ENCODE measurements around the gene HS3ST4. TPM values are rescaled to one million over a fixed set of nuclear protein-coding genes. Genes with fewer than 3 reads are reported as not detected.

HS3ST4 gene
- total and polyA plus RNA-seq, 2 donors (not counting 3 experiments of a cell fraction or from before 2014, with no cell fraction given), result not detected

GRCh38 chr16:25874196-25874595 lies 182.4 kb downstream of the HS3ST4 start:
- TF ChIP-seq EZH2 (IDR thresholded peaks at IDR 0.05; ENCODE audit: borderline replicate concordance, low read depth, low read length, severe bottlenecking) (no peak), CTCF (IDR thresholded peaks at IDR 0.05; ENCODE audit: extremely low read depth in 1 of 2, insufficient read depth in 1 of 2, low read depth in 1 of 2, low read length in 2 of 2) (no peak), JUN (IDR thresholded peaks at IDR 0.05; ENCODE audit: borderline replicate concordance, insufficient read depth, insufficient read length, low read depth) (no peak), GATA2 (IDR thresholded peaks at IDR 0.05; ENCODE audit: insufficient read depth, insufficient read length, low read depth, low read length) (no peak)
- Histone ChIP-seq H3K9ac (replicated peaks; ENCODE audit: extremely low read depth, insufficient read depth, low read length) (no peak overlapping the region), H3K9me3 (replicated peaks; ENCODE audit: control insufficient read depth, insufficient read depth, low read length) (peaks cover 6% of the 10 kb centered on the region), H3K4me3 (replicated peaks in 1 of 3; ENCODE audit: insufficient read depth in 1 of 3, low read depth in 1 of 3, low read length in 3 of 3) (no peak overlapping the region), H3K27me3 (ENCODE audit: control insufficient read depth in 2 of 2, insufficient read depth in 2 of 2, low read length in 2 of 2) (no peaks in the 10 kb centered on the region), H2AFZ (ENCODE audit: low read depth, low read length) (no peak overlapping the region), H3K9me1 (replicated peaks; ENCODE audit: control insufficient read depth, extremely low read depth, insufficient read depth, low read length) (no peaks in the 10 kb centered on the region), H3K27ac (ENCODE audit: insufficient read depth, low read depth, low read length) (no peak overlapping the region), H3K79me2 (ENCODE audit: control insufficient read depth, insufficient read depth, low read length) (no peaks in the 10 kb centered on the region), H4K20me1 (replicated peaks; ENCODE audit: control insufficient read depth, extremely low read depth, insufficient read depth, low read length) (no peaks in the 10 kb centered on the region), H3K4me2 (ENCODE audit: insufficient read depth, low read length) (no peak overlapping the region), H3K4me1 (ENCODE audit: control insufficient read depth, extremely low read depth, insufficient read depth, low read length) (no peaks in the 10 kb centered on the region), H3K36me3 (ENCODE audit: control insufficient read depth in 2 of 2, extremely low read depth in 1 of 2, insufficient read depth in 2 of 2, low read length in 2 of 2) (no peaks in the 10 kb centered on the region)
- ChIA-PET CTCF (no interaction called here), POLR2A (no interaction called here)
- intact Hi-C loops (cut with micrococcal nuclease) (no loop called here), dilution Hi-C loops (cut with MboI; ENCODE audit: extremely low pct_ligation_motif_present, low sequenced_read_pairs) (no loop called here)
- no TSS peak for BruUV-seq (replicated peaks)
- DNase-seq (ENCODE audit: low read depth, low spot score), result no peak
- FAIRE-seq, result no peak

GRCh38 chr16:25875956-25876598 lies 184.3 kb downstream of the HS3ST4 start:
- peaks cover 4% of the 10 kb centered on the region for H3K9me3 ChIP-seq (replicated peaks; ENCODE audit: control insufficient read depth, insufficient read depth, low read length)
- H2AFZ ChIP-seq (ENCODE audit: low read depth, low read length), result no peak overlapping the region
- intact Hi-C loops (cut with micrococcal nuclease), result no loop called here
- no peaks in the 10 kb centered on the region for H3K79me2 ChIP-seq (ENCODE audit: control insufficient read depth, insufficient read depth, low read length)
- H3K9ac ChIP-seq (replicated peaks; ENCODE audit: extremely low read depth, insufficient read depth, low read length), result no peak overlapping the region
- TF ChIP-seq POLR2A (IDR thresholded peaks at IDR 0.05; ENCODE audit: low read depth, low read length), result no peak
- TF ChIP-seq MYC (IDR thresholded peaks at IDR 0.05; ENCODE audit: low read depth, low read length), result no peak
- TF ChIP-seq FOS (IDR thresholded peaks at IDR 0.05; ENCODE audit: borderline replicate concordance, insufficient read depth, low read length), result no peak
- TF ChIP-seq EZH2 (IDR thresholded peaks at IDR 0.05; ENCODE audit: borderline replicate concordance, low read depth, low read length, severe bottlenecking), result no peak
- no peak for TF ChIP-seq CTCF (IDR thresholded peaks at IDR 0.05; ENCODE audit: extremely low read depth in 1 of 2, insufficient read depth in 1 of 2, low read depth in 1 of 2, low read length in 2 of 2)
- no peak for TF ChIP-seq POLR2AphosphoS5 (IDR thresholded peaks at IDR 0.05; ENCODE audit: insufficient read depth, low read depth, low read length)
- TF ChIP-seq JUN (IDR thresholded peaks at IDR 0.05; ENCODE audit: borderline replicate concordance, insufficient read depth, insufficient read length, low read depth), result no peak
- TF ChIP-seq, protein P1, sequence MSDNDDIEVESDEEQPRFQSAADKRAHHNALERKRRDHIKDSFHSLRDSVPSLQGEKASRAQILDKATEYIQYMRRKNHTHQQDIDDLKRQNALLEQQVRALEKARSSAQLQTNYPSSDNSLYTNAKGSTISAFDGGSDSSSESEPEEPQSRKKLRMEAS (IDR thresholded peaks at IDR 0.05; ENCODE audit: insufficient read depth, insufficient read length), result no peak
- no peak for TF ChIP-seq GATA2 (IDR thresholded peaks at IDR 0.05; ENCODE audit: insufficient read depth, insufficient read length, low read depth, low read length)
- ChIA-PET CTCF (no interaction called here), POLR2A (no interaction called here)
- H3K9me1 ChIP-seq (replicated peaks; ENCODE audit: control insufficient read depth, extremely low read depth, insufficient read depth, low read length), result no peaks in the 10 kb centered on the region
- H3K27me3 ChIP-seq (ENCODE audit: control insufficient read depth in 2 of 2, insufficient read depth in 2 of 2, low read length in 2 of 2), result no peaks in the 10 kb centered on the region
- DNase-seq (ENCODE audit: low read depth, low spot score), result no peak
- H3K27ac ChIP-seq (ENCODE audit: insufficient read depth, low read depth, low read length), result no peak overlapping the region
- FAIRE-seq, result no peak
- BruUV-seq (replicated peaks), result no TSS peak
- no peaks in the 10 kb centered on the region for H4K20me1 ChIP-seq (replicated peaks; ENCODE audit: control insufficient read depth, extremely low read depth, insufficient read depth, low read length)
- no peak overlapping the region for H3K4me3 ChIP-seq (replicated peaks in 1 of 3; ENCODE audit: insufficient read depth in 1 of 3, low read depth in 1 of 3, low read length in 3 of 3)
- no peaks in the 10 kb centered on the region for H3K36me3 ChIP-seq (ENCODE audit: control insufficient read depth in 2 of 2, extremely low read depth in 1 of 2, insufficient read depth in 2 of 2, low read length in 2 of 2)
- H3K4me1 ChIP-seq (ENCODE audit: control insufficient read depth, extremely low read depth, insufficient read depth, low read length), result no peaks in the 10 kb centered on the region
- dilution Hi-C loops (cut with MboI; ENCODE audit: extremely low pct_ligation_motif_present, low sequenced_read_pairs), result no loop called here
- no peak overlapping the region for H3K4me2 ChIP-seq (ENCODE audit: insufficient read depth, low read length)

All from endothelial cell of umbilical vein (primary cell).